SK-N-SH (cell line): Measurements from ENCODE around the gene CA5B. TPM values are rescaled to one million over a fixed set of nuclear protein-coding genes. Genes with fewer than 3 reads are reported as not detected.
"Not testable (repeated sequence)": the region's sequence is repeated elsewhere in the genome, so short reads cannot be mapped to it uniquely, and the experiment has no call there.

Source experiments
- CTCF ChIA-PET: fragments of 300-600, 350-600 bp; formaldehyde crosslinking; extraction: SDS; loops from one replicate; lab custom pipeline; 2021; lab: Yijun Ruan, JAX
- POLR2A ChIA-PET: fragments of 350-600 bp; sonication (Branson Sonifier 250); formaldehyde crosslinking; extraction: SDS; loops from one replicate; lab custom pipeline; 2020; ENCODE audit warnings: antibody characterized with exemption, inconsistent platforms; lab: Yijun Ruan, JAX
- DNase-seq: peaks from one replicate; pipeline ENCODE4 v3.0.0; 2012
- H2AFZ ChIP-seq: fragments of 200-600 bp; sonication (generic); 2 replicates; pipeline ENCODE4 v1.8.1; 2016; ENCODE audit warnings: antibody characterized with exemption, mild to moderate bottlenecking, low read depth
- H3F3A ChIP-seq: fragments of 200-600 bp; sonication (generic); replicated peaks from 2 replicates; pipeline ENCODE3; 2016; ENCODE audit warnings: antibody characterized with exemption, mild to moderate bottlenecking; ENCODE audit not compliant: insufficient read depth
- H3K27ac ChIP-seq, 2 experiments: fragments of 200-500 bp in 1 of 2; fragments of 200-600 bp in 1 of 2; sonication (Bioruptor generic) in 1 of 2; sonication (generic), shearing (Covaris generic) in 1 of 2; 2 replicates each; pipeline versions ENCODE4 v1.5.1 to v1.6.1; 2014 to 2016; ENCODE audit warnings: low read depth in 2 of 2, inconsistent platforms in 1 of 2, low read length in 1 of 2, mild to moderate bottlenecking in 1 of 2, mixed read lengths in 1 of 2
- H3K27me3 ChIP-seq: fragments of 200-600 bp; sonication (generic), shearing (Covaris generic); 2 replicates; pipeline ENCODE4 v1.6.1; 2016; ENCODE audit warnings: mixed run types; ENCODE audit not compliant: insufficient read depth
- H3K36me3 ChIP-seq, 2 experiments: fragments of 200-500 bp in 1 of 2; fragments of 200-600 bp in 1 of 2; sonication (Bioruptor generic) in 1 of 2; sonication (generic) in 1 of 2; replicated peaks in 1 of 2; 2 replicates each; pipeline versions ENCODE3 to v1.5.1; 2014 to 2016; ENCODE audit warnings: low read length in 1 of 2, mild to moderate bottlenecking in 1 of 2; ENCODE audit not compliant: insufficient read depth in 2 of 2, control insufficient read depth in 1 of 2
- H3K4me1 ChIP-seq, 2 experiments: fragments of 200-500 bp in 1 of 2; fragments of 200-600 bp in 1 of 2; sonication (Bioruptor generic) in 1 of 2; sonication (generic), shearing (Covaris generic) in 1 of 2; 2 replicates each; pipeline versions ENCODE4 v1.5.1 to v1.6.1; 2014 to 2016; ENCODE audit warnings: low read depth in 1 of 2, low read length in 1 of 2, mixed run types in 1 of 2; ENCODE audit not compliant: insufficient read depth in 2 of 2, control insufficient read depth in 1 of 2
- H3K4me2 ChIP-seq: fragments of 200-600 bp; sonication (generic), shearing (Covaris generic); 2 replicates; pipeline ENCODE4 v1.6.1; 2017; ENCODE audit warnings: mixed run types
- H3K4me3 ChIP-seq, 2 experiments: fragments of 200-500 bp in 1 of 2; fragments of 200-600 bp in 1 of 2; sonication (Bioruptor generic) in 1 of 2; sonication (generic), shearing (Covaris generic) in 1 of 2; 2 replicates each; pipeline versions ENCODE4 v1.5.1 to v1.8.1; 2014 to 2016; ENCODE audit warnings: low read depth in 2 of 2, inconsistent platforms in 1 of 2, low read length in 1 of 2, mild to moderate bottlenecking in 1 of 2, mixed read lengths in 1 of 2, moderate library complexity in 1 of 2
- H3K79me2 ChIP-seq: fragments of 200-600 bp; sonication (generic); 2 replicates; pipeline ENCODE4 v1.8.1; 2017; ENCODE audit warnings: mild to moderate bottlenecking; ENCODE audit not compliant: insufficient read depth
- H3K9ac ChIP-seq: fragments of 200-600 bp; sonication (generic); 2 replicates; pipeline ENCODE4 v1.6.1; 2017; ENCODE audit warnings: mixed run types
- H3K9me2 ChIP-seq: fragments of 200-600 bp; sonication (generic); 2 replicates; pipeline ENCODE4 v1.6.1; 2017; ENCODE audit warnings: mixed run types
- H3K9me3 ChIP-seq: fragments of 200-600 bp; sonication (generic); 2 replicates; pipeline ENCODE4 v1.6.1; 2017; ENCODE audit warnings: mixed run types, mild to moderate bottlenecking, moderate library complexity
- H4K20me1 ChIP-seq: fragments of 200-600 bp; sonication (generic); 2 replicates; pipeline ENCODE4 v1.6.1; 2017; ENCODE audit warnings: mild to moderate bottlenecking, mixed run types; ENCODE audit not compliant: insufficient read depth
- FOSL2 ChIP-seq: IDR thresholded peaks from 2 replicates; pipeline ENCODE4 v1.4.0; 2012; ENCODE audit warnings: low read depth, mild to moderate bottlenecking, moderate library complexity, borderline replicate concordance
- FOXM1 ChIP-seq: IDR thresholded peaks from 2 replicates; pipeline ENCODE4 v1.4.0; 2012; ENCODE audit warnings: low read depth, mild to moderate bottlenecking
- JUND ChIP-seq: IDR thresholded peaks from 2 replicates; pipeline ENCODE4 v1.4.0; 2012
- MXI1 ChIP-seq: IDR thresholded peaks from 2 replicates; pipeline ENCODE4 v1.6.1; 2012; ENCODE audit warnings: mild to moderate bottlenecking, low read depth, low read length, improper control_type of control experiment
- NFIC ChIP-seq: IDR thresholded peaks from 2 replicates; pipeline ENCODE4 v1.4.0; 2012; ENCODE audit warnings: borderline replicate concordance
- POLR2AphosphoS5 ChIP-seq: IDR thresholded peaks from 2 replicates; pipeline ENCODE4 v1.6.1; 2012; ENCODE audit warnings: low read depth, low read length
- WGBS: methylation state at CpG from one replicate; pipeline ENCODE4 v1.1.6; 2017; ENCODE audit warnings: low lambda C conversion rate; 5-methylcytosine and 5-hydroxymethylcytosine counted together
- polyA plus RNA-seq, 3 experiments: library from polyadenylated mRNA; depleted of rRNA; stranded (reverse); fragments of >200 nt; gene quantifications; 2 replicates each; pipeline ENCODE4 v1.2.3, GENCODE V29; 2012
- TF ChIP-seq, protein P1 (sequence below): fragments of 150-350 bp; IDR thresholded peaks from 2 replicates; pipeline ENCODE4 v1.6.1; 2017; ENCODE audit warnings: antibody characterized with exemption, low read length, low read depth, borderline replicate concordance
- TF ChIP-seq, protein P2 (sequence below): IDR thresholded peaks from 2 replicates; pipeline ENCODE4; 2012

Gene CA5B
- polyA plus RNA-seq, 1 of the 3 experiments (the other 2 are of a cell fraction): 4.4 TPM

DNA sequence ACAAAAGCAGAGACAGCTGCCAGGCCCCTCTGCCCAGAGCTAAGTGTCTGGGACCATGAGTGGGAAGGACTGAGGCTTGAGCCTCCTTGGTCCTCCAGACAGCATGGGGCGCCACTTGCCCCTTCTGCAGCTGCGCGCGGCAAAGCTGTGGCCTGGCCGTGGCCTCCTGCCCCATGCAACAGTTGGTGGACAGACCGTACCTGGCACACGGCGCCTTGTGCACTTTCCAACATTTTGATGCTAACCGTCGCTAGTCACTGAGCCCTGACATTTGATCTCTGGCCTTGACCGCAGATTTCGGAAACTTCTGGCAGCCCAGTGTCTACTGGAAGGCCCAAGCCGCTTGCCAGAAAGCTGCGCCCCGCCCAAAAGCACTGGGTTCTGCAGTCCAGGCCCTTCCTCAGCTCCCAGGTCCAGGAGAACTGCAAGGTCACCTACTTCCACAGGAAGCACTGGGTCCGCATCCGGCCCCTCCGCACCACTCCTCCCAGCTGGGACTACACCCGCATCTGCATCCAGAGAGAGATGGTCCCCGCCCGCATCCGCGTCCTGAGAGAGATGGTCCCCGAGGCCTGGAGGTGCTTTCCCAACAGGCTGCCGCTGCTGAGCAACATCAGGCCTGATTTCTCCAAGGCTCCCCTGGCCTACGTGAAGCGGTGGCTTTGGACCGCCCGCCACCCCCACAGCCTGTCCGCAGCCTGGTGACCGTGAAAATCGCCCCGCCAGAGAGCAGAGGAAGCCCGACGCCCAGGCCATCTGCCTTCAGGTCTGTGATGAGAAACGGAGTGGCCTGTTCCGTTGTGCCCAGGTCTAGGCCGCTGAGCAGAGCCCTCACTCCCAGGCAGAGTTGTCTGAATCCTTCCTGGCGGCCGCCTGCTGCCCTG, 35.3 kb upstream of the CA5B start:
- no peaks in the 10 kb centered on the region for H4K20me1 ChIP-seq
- TF ChIP-seq JUND (no peak), MXI1 (no peak), FOXM1 (no peak), FOSL2 (no peak)
- no peaks in the 10 kb centered on the region for H3K9me2 ChIP-seq
- H3K79me2 ChIP-seq: no peaks in the 10 kb centered on the region
- H3K27me3 ChIP-seq: no peaks in the 10 kb centered on the region
- no peak for DNase-seq
- no peaks in the 10 kb centered on the region for H3F3A ChIP-seq
- no peak overlapping the region for H3K4me2 ChIP-seq
- H3K4me3 ChIP-seq: no peak overlapping the region
- no peak overlapping the region for H3K9ac ChIP-seq
- ChIA-PET POLR2A (no interaction called here), CTCF (interaction anchor here (1.7 kb wide), 1 partner anchor 404 kb away, joined by 3 read pairs; no protein-coding TSS in a partner anchor)
- no peak overlapping the region for H2AFZ ChIP-seq
- no peaks in the 10 kb centered on the region for H3K4me1 ChIP-seq
- H3K27ac ChIP-seq: no peak overlapping the region
- H3K36me3 ChIP-seq: peaks cover 25% of the 10 kb centered on the region in 2 experiments
- no peaks in the 10 kb centered on the region for H3K9me3 ChIP-seq
- WGBS: 95% methylated on average over 23 of the region's 40 CpGs

DNA sequence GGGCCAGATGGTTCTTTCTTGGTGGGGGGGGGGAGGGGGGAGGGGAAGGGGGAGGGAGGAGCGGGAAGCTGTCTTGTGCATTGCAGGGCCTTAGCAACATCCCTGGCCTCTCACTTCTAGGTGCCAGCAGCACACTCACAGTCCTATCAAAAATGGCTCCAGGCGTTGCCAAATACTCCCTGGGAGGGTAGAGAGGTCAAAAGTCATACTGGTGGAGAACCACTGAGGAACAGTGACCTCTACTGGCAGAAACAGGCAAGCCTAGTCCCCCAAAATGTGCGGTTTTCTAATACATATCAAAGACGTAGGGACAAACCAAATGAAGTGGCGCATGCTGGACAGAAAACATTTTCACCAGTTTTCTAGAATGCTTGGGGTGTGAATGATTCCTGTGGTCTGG, 34.3 kb upstream of the CA5B start:
- H3K9ac ChIP-seq, H3K79me2 ChIP-seq, H3K27ac ChIP-seq, CTCF ChIA-PET, H3K9me3 ChIP-seq, H3F3A ChIP-seq, H3K27me3 ChIP-seq, H4K20me1 ChIP-seq, H3K9me2 ChIP-seq, H3K4me1 ChIP-seq, H3K4me3 ChIP-seq, POLR2A ChIA-PET, DNase-seq, H3K4me2 ChIP-seq, H2AFZ ChIP-seq: not testable (repeated sequence)
- H3K36me3 ChIP-seq: peaks cover 14 to 16% of the 10 kb centered on the region in 2 experiments
- no CpG with 5 or more reads among the region's 5 CpGs for WGBS

DNA sequence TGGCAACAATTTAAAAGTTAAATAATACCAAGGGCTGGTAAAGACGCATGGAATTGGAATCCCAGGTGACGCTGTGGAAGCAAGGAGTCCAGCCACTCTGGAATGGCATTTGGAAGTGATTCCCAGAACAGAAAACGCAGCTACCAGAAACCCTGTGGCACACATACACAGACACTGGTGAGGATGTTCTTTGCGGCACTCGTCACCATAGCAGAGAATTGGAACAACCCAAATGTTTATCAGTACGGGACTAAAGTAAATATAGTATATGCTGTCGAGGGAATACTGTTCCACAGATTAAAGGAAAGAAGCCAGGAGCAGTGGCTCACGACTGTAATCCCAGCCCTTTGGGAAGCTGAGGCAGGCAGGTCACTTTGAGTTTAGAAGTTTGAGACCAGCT, 33.8 kb upstream of the CA5B start:
- H3K4me3 ChIP-seq, H3K9me2 ChIP-seq, H3K79me2 ChIP-seq, POLR2A ChIA-PET, H3K4me1 ChIP-seq, CTCF ChIA-PET, H2AFZ ChIP-seq, H3K4me2 ChIP-seq, H3K9me3 ChIP-seq, H4K20me1 ChIP-seq, DNase-seq, H3K27me3 ChIP-seq, H3K9ac ChIP-seq, H3K27ac ChIP-seq, H3F3A ChIP-seq: not testable (repeated sequence)
- WGBS: 93% methylated on average over 6 of the region's 8 CpGs
- H3K36me3 ChIP-seq: peaks cover 10 to 16% of the 10 kb centered on the region in 2 experiments

DNA sequence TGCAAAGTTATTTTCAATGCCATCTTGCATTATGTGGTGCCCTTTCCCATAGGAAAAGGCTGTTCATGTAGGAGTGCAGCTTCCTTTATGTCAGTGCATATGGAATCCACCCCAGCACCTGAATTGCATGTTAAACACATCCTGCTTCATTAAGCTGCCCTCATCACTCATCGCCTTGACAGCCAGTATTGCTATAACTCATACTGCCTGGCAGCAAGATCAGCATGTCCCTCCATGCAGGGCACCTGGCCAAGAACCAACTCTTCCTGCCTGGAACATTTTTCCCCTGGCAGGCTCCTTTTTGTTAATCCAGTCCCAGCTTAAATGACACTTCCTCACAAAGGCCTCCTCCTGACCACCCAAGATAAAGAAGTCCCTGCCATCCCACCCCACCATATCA, 23.5 kb upstream of the CA5B start:
- Histone ChIP-seq H3K9me2 (no peaks in the 10 kb centered on the region), H4K20me1 (no peaks in the 10 kb centered on the region)
- TF ChIP-seq NFIC: peak; percentile 32; the same call in 1 of the 2 replicates
- TF ChIP-seq, protein P1, sequence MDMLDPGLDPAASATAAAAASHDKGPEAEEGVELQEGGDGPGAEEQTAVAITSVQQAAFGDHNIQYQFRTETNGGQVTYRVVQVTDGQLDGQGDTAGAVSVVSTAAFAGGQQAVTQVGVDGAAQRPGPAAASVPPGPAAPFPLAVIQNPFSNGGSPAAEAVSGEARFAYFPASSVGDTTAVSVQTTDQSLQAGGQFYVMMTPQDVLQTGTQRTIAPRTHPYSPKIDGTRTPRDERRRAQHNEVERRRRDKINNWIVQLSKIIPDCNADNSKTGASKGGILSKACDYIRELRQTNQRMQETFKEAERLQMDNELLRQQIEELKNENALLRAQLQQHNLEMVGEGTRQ: no peak
- TF ChIP-seq, protein P2, sequence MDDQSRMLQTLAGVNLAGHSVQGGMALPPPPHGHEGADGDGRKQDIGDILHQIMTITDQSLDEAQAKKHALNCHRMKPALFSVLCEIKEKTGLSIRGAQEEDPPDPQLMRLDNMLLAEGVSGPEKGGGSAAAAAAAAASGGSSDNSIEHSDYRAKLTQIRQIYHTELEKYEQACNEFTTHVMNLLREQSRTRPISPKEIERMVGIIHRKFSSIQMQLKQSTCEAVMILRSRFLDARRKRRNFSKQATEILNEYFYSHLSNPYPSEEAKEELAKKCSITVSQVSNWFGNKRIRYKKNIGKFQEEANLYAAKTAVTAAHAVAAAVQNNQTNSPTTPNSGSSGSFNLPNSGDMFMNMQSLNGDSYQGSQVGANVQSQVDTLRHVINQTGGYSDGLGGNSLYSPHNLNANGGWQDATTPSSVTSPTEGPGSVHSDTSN: peak; percentile 84
- no peak for TF ChIP-seq POLR2AphosphoS5
- TF ChIP-seq, all 33 proteins: peak for 2
- Histone ChIP-seq H3K36me3 (no peaks in the 10 kb centered on the region), H3K27me3 (no peaks in the 10 kb centered on the region), H3K79me2 (no peaks in the 10 kb centered on the region), H2AFZ (no peak overlapping the region), H3F3A (peaks cover 3% of the 10 kb centered on the region), H3K4me1 (peaks cover 0 to 3% of the 10 kb centered on the region in 2 experiments; a peak in 1 of 4 replicates), H3K27ac (no peak overlapping the region), H3K9me3 (no peaks in the 10 kb centered on the region), H3K4me3 (no peak overlapping the region), H3K9ac (no peak overlapping the region), H3K4me2 (no peak overlapping the region)
- WGBS: 100% methylated on average over 1 of the region's 1 CpG
- DNase-seq: no peak
- ChIA-PET CTCF (no interaction called here), POLR2A (no interaction called here)
